Cardiac fibroblast (primary cell): ENCODE data around the gene ATP13A1.
A peak's percentile ranks its signal among the peaks of the same experiment; 100 is the strongest.
"Not testable (repeated sequence)": the region's sequence is repeated elsewhere in the genome, so short reads cannot be mapped to it uniquely, and the experiment has no call there.

ENCODE experiments used
- DNase-seq, 2 donors: peaks; one replicate each; pipeline versions ENCODE4 v3.0.0 to v3.0.0-alpha.2; 2010; ENCODE audit warnings: low read depth in 2 of 2
- H3K4me3 ChIP-seq, 2 donors: replicated peaks in 1 of 2; 1 replicate in 1 of 2; 2 replicates in 1 of 2; pipeline ENCODE4 v1.5.1; 2011; ENCODE audit warnings: low read depth in 2 of 2, low read length in 2 of 2, mild to moderate bottlenecking in 2 of 2, moderate library complexity in 1 of 2
- TF ChIP-seq, protein P1 (sequence below): IDR thresholded peaks from one replicate; pipeline ENCODE4 v1.5.1; 2011; ENCODE audit warnings: low read depth, mild to moderate bottlenecking, low read length, inconsistent platforms

The ATP13A1 gene

DNA sequence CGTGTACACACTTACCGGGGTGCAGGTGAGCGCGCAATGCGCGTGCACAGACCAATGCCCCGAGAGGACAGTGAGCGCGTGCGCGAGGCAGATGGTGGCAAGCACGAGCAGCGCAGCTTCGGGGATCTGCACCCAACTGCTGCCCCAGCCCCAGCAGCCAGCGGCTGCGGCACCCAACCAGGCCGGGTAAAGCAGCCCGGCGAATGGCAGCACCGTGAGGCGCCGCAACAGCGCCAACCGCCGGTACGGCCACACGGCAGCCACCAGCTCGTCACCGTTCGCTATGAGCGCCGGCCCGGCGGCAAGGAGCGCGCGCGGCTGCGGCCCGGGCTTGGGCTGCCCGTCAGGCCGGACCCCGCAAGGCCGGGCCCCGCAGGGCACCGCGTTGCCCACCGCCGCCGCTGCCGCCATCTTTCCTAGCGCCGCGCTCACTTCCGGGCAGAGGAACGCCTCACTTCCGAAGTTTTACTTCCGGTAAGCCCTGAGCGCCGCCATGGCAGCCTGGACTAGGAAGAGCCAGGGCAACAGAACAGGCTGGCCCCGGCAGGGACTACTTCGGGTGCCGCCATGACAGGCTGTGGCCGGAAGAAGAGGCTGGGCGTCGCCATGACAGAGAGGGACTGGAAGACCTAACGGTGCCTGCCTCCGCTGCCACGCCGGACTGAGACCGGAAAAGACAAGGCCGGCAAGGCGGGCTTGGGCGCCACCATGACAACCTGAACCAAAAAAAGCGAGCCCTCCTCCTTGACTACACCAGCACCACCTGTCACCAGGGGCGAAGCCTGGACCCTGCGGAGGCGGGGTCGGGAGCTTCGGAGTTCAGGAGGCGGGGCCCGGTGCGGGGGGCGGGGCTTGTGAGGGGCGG is at the start of gene ATP13A1:
Gene ATP13A1 (minus strand): TSS at position 421 of the 865 bp plus-strand sequence. CDS start 10 bp downstream, at position 411.
- peak; percentile 97 to 99 for DNase-seq
- H3K4me3 ChIP-seq = peak within 1 kb of the TSS; percentile 99 to 100
- TF ChIP-seq, protein P1, sequence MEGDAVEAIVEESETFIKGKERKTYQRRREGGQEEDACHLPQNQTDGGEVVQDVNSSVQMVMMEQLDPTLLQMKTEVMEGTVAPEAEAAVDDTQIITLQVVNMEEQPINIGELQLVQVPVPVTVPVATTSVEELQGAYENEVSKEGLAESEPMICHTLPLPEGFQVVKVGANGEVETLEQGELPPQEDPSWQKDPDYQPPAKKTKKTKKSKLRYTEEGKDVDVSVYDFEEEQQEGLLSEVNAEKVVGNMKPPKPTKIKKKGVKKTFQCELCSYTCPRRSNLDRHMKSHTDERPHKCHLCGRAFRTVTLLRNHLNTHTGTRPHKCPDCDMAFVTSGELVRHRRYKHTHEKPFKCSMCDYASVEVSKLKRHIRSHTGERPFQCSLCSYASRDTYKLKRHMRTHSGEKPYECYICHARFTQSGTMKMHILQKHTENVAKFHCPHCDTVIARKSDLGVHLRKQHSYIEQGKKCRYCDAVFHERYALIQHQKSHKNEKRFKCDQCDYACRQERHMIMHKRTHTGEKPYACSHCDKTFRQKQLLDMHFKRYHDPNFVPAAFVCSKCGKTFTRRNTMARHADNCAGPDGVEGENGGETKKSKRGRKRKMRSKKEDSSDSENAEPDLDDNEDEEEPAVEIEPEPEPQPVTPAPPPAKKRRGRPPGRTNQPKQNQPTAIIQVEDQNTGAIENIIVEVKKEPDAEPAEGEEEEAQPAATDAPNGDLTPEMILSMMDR = no peak

DNA sequence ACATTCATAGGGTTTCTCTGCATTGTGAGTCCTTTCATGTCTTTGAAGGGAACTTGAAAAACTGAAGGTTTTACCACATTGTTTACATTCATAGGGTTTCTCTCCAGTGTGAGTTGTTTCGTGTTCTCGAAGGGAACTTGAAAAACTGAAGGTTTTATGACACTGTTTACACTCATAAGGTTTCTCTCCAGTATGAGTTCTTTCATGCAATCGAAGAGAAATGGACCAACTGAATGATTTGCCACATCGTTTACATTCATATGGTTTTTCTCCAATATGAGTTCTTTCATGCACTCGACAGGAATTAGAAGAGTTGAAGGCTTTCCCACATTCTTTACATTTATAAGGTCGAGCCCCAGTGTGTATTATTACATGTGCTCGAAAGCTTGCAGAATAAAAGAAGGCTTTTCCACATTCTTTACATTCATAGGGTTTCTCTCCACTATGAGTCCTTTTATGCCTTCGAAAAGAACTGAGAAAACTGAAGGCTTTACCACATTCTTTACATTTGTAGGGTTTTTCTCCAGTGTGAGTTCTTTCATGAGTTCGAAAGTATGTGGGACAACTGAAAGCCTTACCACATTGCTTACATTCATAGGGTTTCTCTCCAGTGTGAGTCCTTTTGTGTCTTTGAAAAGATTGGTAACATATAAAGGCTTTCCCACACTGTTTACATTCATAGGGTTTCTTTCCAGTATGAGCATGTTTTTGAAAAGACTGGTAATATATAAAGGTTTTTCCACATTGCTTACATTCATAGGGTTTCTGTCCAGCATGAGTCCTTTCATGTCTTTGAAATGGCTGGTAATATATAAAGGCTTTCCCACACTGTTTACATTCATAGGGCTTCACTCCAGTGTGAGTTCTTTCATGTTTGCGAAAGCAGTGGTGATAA is 48.7 kb upstream of the ATP13A1 start:
- peak in 1 of 2 donors; percentile 9 for DNase-seq
- no peak overlapping the region for H3K4me3 ChIP-seq
- TF ChIP-seq, protein P1 = no peak

DNA sequence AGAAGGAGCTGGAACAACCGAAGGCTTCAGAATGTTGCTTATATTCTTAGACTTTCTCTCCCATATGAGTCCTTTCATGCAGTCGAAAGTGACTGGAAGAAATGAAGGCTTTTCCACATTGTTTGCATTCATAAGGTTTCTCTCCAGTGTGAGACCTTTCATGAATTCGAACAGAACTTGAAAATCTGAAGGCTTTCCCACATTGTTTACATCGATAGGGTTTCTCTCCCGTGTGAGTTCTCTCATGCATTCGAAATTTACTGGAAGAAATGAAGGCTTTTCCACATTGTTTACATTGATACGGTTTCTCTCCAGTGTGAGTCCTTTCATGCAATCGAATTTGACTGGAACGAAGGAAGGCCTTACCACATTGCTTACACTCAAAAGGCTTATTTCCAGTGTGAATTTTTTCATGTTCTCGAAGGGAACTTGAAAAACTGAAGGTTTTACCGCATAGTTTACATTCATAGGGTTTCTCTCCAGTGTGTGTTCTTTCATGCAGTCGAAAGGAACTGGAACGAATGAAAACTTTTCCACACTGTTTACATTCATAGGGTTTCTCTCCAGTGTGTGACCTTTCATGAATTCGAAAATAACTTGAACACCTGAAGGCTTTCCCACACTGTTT is 47.9 kb upstream of the ATP13A1 start:
- DNase-seq = peak in 1 of 2 donors; percentile 13

DNA sequence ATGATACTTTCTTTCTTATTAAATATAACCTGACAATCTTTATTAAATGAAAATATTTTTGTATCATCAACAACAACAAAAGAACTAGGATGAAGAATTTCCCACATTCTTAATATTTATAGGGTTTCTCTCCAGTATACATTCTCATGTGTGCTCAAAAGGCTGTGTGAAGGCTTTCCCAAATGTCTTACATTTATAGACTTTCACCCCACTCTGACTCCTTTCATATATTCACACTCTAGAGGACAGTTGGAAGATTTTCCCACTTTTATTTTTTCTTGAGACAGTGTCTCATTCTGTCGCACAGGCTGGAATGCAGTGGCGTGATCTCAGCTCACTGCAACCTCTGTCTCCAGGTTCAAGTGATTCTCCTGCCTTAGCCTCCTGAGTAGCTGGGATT is 47.0 kb upstream of the ATP13A1 start:
- DNase-seq = no peak
- TF ChIP-seq, protein P1 = no peak
- H3K4me3 ChIP-seq = no peak overlapping the region

More for the DNA sequence above, 47.9 kb upstream of the ATP13A1 start:
- TF ChIP-seq, protein P1 = no peak
- no peak overlapping the region for H3K4me3 ChIP-seq

DNA sequence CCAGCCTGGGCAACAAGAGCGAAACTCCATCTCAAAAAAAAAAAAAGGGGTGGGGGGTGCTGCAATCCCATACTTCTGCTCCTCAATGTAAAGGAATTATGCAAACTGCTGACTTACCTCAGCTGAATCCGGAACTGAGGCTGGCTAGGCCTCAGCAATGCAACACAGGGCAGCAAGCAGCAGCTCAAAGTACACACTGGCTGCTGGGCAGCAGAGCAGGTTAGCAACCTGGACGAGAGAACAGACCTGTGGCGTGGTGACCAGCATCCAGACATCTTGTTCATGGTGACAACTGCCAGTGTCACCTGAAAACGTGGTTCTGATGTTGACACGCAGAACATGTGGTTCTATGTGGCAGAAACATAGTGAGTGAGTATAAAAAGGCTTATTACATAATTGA is 41.4 kb upstream of the ATP13A1 start:
- TF ChIP-seq, protein P1 = no peak
- H3K4me3 ChIP-seq = no peak overlapping the region
- no peak for DNase-seq

DNA sequence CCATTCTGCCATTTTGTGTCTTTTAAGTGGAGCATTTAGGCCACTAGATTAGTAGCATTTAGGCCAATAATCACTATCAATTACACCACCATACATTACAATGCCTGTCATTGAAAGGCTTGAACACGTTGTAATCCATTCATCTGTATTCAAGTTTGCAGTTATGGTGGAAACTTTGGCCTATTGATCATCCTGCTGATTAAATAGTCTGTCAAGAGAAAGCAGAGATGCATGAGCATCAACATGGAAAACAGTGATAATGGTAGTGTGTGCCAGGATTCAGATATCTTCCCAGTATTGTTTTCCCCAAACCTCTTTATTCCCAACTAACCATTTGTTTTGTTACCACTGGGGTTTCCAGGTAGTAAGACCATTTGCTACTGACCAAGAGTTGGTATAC is 37.0 kb upstream of the ATP13A1 start:
- DNase-seq, H3K4me3 ChIP-seq: not testable (repeated sequence)
